Keratinocyte (primary cell): ENCODE data around the gene PFKP. TPM values are rescaled to one million over a fixed set of nuclear protein-coding genes. Genes with fewer than 3 reads are reported as not detected.

Experiments
- DNase-seq: peaks from one replicate; pipeline ENCODE4 v3.0.0-alpha.2; 2011; ENCODE audit warnings: low read depth, missing footprints, low spot score
- FAIRE-seq: peaks from 2 replicates; lab custom pipeline; 2011; peaks lifted over from hg19 to GRCh38; lab: Jason Lieb, UNC
- H2AFZ ChIP-seq: 2 replicates; pipeline ENCODE4 v1.6.0; 2012; ENCODE audit warnings: low read length, control low read depth, inconsistent platforms; ENCODE audit not compliant: control insufficient read depth
- H3K27ac ChIP-seq: 2 replicates; pipeline ENCODE4 v1.5.1; 2011; ENCODE audit warnings: low read length; ENCODE audit not compliant: control insufficient read depth, insufficient read depth
- H3K27me3 ChIP-seq: 3 replicates; pipeline ENCODE4 v1.6.0; 2011; ENCODE audit warnings: low read length; ENCODE audit not compliant: control insufficient read depth, insufficient read depth; ENCODE audit errors: extremely low read depth
- H3K36me3 ChIP-seq, 2 experiments: 2 replicates in 1 of 2; 3 replicates in 1 of 2; pipeline ENCODE4 v1.5.1; 2011; ENCODE audit warnings: low read length in 2 of 2, mild to moderate bottlenecking in 1 of 2; ENCODE audit not compliant: control insufficient read depth in 2 of 2, insufficient read depth in 2 of 2; ENCODE audit errors: extremely low read depth in 1 of 2
- H3K4me1 ChIP-seq: 3 replicates; pipeline ENCODE4 v1.5.1; 2011; ENCODE audit warnings: low read length; ENCODE audit not compliant: control insufficient read depth, insufficient read depth; ENCODE audit errors: extremely low read depth
- H3K4me2 ChIP-seq: 3 replicates; pipeline ENCODE4 v1.6.0; 2011; ENCODE audit warnings: low read depth, low read length; ENCODE audit not compliant: control insufficient read depth, insufficient read depth; ENCODE audit errors: extremely low read depth
- H3K4me3 ChIP-seq, 3 experiments: fragments of 200-600 bp in 1 of 3; sonication (generic) in 1 of 3; 2 replicates in 2 of 3; 3 replicates in 1 of 3; pipeline ENCODE4 v1.5.1; 2011 to 2016; ENCODE audit warnings: low read length in 3 of 3, mild to moderate bottlenecking in 3 of 3, control low read depth in 2 of 3, inconsistent platforms in 1 of 3, low read depth in 1 of 3, mixed read lengths in 1 of 3, mixed run types in 1 of 3, moderate library complexity in 1 of 3; ENCODE audit not compliant: control insufficient read depth in 2 of 3, insufficient read depth in 2 of 3; ENCODE audit errors: extremely low read depth in 1 of 3
- H3K79me2 ChIP-seq: 2 replicates; pipeline ENCODE4 v1.6.0; 2012; ENCODE audit warnings: low read length; ENCODE audit not compliant: control insufficient read depth, insufficient read depth
- H3K9ac ChIP-seq: 3 replicates; pipeline ENCODE4 v1.6.0; 2011; ENCODE audit warnings: low read length; ENCODE audit not compliant: control insufficient read depth, insufficient read depth; ENCODE audit errors: extremely low read depth
- H3K9me1 ChIP-seq: 3 replicates; pipeline ENCODE4 v1.6.0; 2011; ENCODE audit warnings: low read length; ENCODE audit not compliant: control insufficient read depth, insufficient read depth; ENCODE audit errors: extremely low read depth
- H3K9me3 ChIP-seq: 2 replicates; pipeline ENCODE4 v1.5.1; 2012; ENCODE audit warnings: low read depth, low read length; ENCODE audit not compliant: control insufficient read depth
- H4K20me1 ChIP-seq: 3 replicates; pipeline ENCODE4 v1.6.0; 2011; ENCODE audit warnings: low read length; ENCODE audit not compliant: control insufficient read depth, insufficient read depth; ENCODE audit errors: extremely low read depth
- EZH2 ChIP-seq: IDR thresholded peaks from one replicate; pipeline ENCODE4 v1.6.1; 2012; ENCODE audit warnings: inconsistent platforms, mild to moderate bottlenecking, low read length, moderate library complexity
- dilution Hi-C: fragments of 300-500 bp; cut with MboI; formaldehyde crosslinking; loops from one replicate; pipeline ENCODE4 v1.7.0; 2020; ENCODE audit warnings: low sequenced_read_pairs; ENCODE audit not compliant: extremely low pct_ligation_motif_present
- polyA plus RNA-seq, 5 experiments: library from polyadenylated mRNA; depleted of rRNA in 3 of 5; stranded (reverse) in 3 of 5; stranded (forward) in 1 of 5; unstranded in 1 of 5; fragments of >200 nt; gene quantifications; 1 replicate in 1 of 5; 2 replicates in 3 of 5; 3 replicates in 1 of 5; pipeline versions ENCODE4 v1.2.1 to v1.2.3, GENCODE V29; 2011 to 2012; ENCODE audit warnings: missing spikeins in 2 of 5, low read depth in 1 of 5, low replicate concordance in 1 of 5
- TF ChIP-seq, protein P1 (sequence below), 3 experiments: IDR thresholded peaks in 1 of 3; conservative IDR thresholded peaks in 1 of 3; optimal IDR thresholded peaks in 1 of 3; 2 replicates in 2 of 3; 3 replicates in 1 of 3; pipeline versions ENCODE3 to v1.5.1; 2011; ENCODE audit warnings: low read length in 3 of 3, mild to moderate bottlenecking in 3 of 3, moderate library complexity in 2 of 3, control low read depth in 1 of 3, inconsistent platforms in 1 of 3; ENCODE audit not compliant: insufficient read depth in 2 of 3; ENCODE audit errors: extremely low read depth in 1 of 3

PFKP gene
- polyA plus RNA-seq, 1 donor (not counting 4 experiments of a cell fraction or from before 2014, with no cell fraction given) = 117 TPM

DNA sequence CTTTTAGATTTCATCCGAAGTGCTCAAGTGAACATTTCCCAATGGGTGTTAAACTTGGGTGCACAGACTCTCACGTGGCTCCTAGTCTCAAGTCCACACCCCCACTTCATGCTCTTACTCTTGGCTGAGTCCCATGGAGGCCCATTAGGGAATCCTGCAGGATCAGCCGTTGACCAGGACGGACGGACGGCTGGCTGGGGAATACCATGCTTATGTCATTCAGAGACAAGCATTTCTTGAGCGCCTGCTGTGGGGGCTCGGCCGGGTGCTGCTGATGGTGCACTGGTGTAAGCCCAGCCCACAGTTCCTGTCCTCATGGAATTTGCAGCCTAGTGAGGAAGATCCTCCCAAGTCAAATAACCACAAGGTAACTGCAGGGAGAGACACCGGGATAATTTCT, 60.6 kb downstream of the PFKP start:
- Histone ChIP-seq H3K36me3 (peaks cover 30 to 60% of the 10 kb centered on the region in 2 experiments), H3K27me3 (no peaks in the 10 kb centered on the region), H3K4me1 (peaks cover 15% of the 10 kb centered on the region), H3K4me3 (no peak overlapping the region), H4K20me1 (no peaks in the 10 kb centered on the region), H3K9me3 (no peaks in the 10 kb centered on the region), H3K4me2 (no peak overlapping the region), H3K9me1 (peaks cover 3% of the 10 kb centered on the region), H2AFZ (no peak overlapping the region), H3K27ac (no peak overlapping the region), H3K9ac (no peak overlapping the region), H3K79me2 (peaks cover 5% of the 10 kb centered on the region)
- TF ChIP-seq, protein P1, sequence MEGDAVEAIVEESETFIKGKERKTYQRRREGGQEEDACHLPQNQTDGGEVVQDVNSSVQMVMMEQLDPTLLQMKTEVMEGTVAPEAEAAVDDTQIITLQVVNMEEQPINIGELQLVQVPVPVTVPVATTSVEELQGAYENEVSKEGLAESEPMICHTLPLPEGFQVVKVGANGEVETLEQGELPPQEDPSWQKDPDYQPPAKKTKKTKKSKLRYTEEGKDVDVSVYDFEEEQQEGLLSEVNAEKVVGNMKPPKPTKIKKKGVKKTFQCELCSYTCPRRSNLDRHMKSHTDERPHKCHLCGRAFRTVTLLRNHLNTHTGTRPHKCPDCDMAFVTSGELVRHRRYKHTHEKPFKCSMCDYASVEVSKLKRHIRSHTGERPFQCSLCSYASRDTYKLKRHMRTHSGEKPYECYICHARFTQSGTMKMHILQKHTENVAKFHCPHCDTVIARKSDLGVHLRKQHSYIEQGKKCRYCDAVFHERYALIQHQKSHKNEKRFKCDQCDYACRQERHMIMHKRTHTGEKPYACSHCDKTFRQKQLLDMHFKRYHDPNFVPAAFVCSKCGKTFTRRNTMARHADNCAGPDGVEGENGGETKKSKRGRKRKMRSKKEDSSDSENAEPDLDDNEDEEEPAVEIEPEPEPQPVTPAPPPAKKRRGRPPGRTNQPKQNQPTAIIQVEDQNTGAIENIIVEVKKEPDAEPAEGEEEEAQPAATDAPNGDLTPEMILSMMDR (optimal IDR thresholded peaks at IDR 0.05 in 1 of 3, IDR thresholded peaks at IDR 0.05 in 1 of 3, conservative IDR thresholded peaks at IDR 0.05 in 1 of 3; ENCODE audit: extremely low read depth in 1 of 3, insufficient read depth in 2 of 3, low read length in 3 of 3) = no peak
- no peak for TF ChIP-seq EZH2
- FAIRE-seq (no peak), DNase-seq (no peak)
- dilution Hi-C loops = no loop called here

DNA sequence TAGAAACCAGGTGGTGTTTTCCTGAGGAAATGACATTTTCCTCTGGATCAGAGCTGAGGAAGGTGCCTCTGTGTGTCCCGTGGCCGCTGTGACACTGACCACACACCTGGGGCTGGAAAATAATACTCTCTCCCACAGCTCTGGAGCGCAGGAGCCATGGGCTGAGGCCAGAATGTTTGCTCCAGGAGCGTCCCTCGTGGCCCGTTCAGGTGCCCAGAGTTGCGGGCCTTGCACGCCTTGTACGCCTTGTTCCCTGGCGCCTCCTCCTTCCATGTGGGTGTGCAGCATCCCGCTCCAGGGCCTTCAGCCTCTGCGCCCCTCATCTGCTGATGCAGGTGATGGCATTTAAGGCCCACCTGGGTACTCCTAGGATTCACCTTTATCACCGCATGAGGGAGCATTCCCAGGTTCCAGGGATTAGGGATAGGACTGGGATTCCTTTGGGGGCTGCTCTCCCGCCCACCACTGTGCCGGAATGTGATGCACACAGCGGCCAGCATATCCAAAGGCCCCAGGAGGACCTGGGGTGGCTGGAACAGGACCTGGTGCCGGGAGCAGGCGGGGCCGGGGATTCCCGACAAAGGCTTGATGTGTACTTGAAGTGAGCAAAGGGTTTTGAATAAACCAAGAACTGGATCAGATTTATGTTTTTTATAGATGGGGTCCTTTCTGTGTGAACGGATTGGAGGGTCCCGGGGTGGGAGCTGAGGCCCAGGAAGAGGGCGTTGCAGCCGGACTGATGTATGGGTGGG, 61.2 kb downstream of the PFKP start:
- peaks cover 31 to 58% of the 10 kb centered on the region in 2 experiments for H3K36me3 ChIP-seq
- no peak for FAIRE-seq

More for the DNA sequence above, 61.2 kb downstream of the PFKP start:
- TF ChIP-seq EZH2 = no peak
- peaks cover 2% of the 10 kb centered on the region for H3K79me2 ChIP-seq
- no peak overlapping the region for H3K4me3 ChIP-seq
- H3K9ac ChIP-seq = no peak overlapping the region
- no peaks in the 10 kb centered on the region for H3K27me3 ChIP-seq
- no peak overlapping the region for H3K4me2 ChIP-seq
- no peak overlapping the region for H2AFZ ChIP-seq
- dilution Hi-C loops = no loop called here
- peaks cover 3% of the 10 kb centered on the region for H3K9me1 ChIP-seq
- DNase-seq = no peak
- peaks cover 15% of the 10 kb centered on the region for H3K4me1 ChIP-seq
- H3K9me3 ChIP-seq = no peaks in the 10 kb centered on the region
- H3K27ac ChIP-seq = no peak overlapping the region
- H4K20me1 ChIP-seq = no peaks in the 10 kb centered on the region
